HG02840 (cell line): Measurements from ENCODE around the gene CPSF3.

Experiments
- ATAC-seq: cut with Tn5 transposase; IDR thresholded peaks from one replicate; pipeline ENCODE4 v1.9.1; 2021; ENCODE audit warnings: mild to moderate bottlenecking, moderate library complexity, moderate number of reproducible peaks; ENCODE audit not compliant: unreplicated experiment, low FRiP score

Gene CPSF3

GRCh38 chr2:9416267-9416961 is 7.0 kb upstream of the CPSF3 start:
- no peak for ATAC-seq

GRCh38 chr2:9416962-9417316 is 6.5 kb upstream of the CPSF3 start:
- no peak for ATAC-seq

- no peak for ATAC-seq
Measured at GRCh38 chr2:9417725-9418124, 5.7 kb upstream of the CPSF3 start.

- no peak for ATAC-seq
Measured at GRCh38 chr2:9418746-9419145, 4.7 kb upstream of the CPSF3 start.

- no peak for ATAC-seq
Measured at GRCh38 chr2:9419541-9419940, 3.9 kb upstream of the CPSF3 start.

- ATAC-seq, result no peak
Measured at GRCh38 chr2:9420495-9420894, 3.0 kb upstream of the CPSF3 start.

GRCh38 chr2:9422321-9423099 is 944 bp upstream of the CPSF3 start:
- peak; percentile 32 for ATAC-seq

GRCh38 chr2:9423922-9424272 is 443 bp downstream of the CPSF3 start:
- ATAC-seq, result peak; percentile 4

GRCh38 chr2:9424447-9425164 is 1.2 kb downstream of the CPSF3 start:
- ATAC-seq, result no peak

GRCh38 chr2:9428965-9429577 is 5.6 kb downstream of the CPSF3 start:
- ATAC-seq, result no peak

- no peak for ATAC-seq
Measured at GRCh38 chr2:9430316-9431293, 7.2 kb downstream of the CPSF3 start.

- no peak for ATAC-seq
Measured at GRCh38 chr2:9434489-9434888, 11.0 kb downstream of the CPSF3 start.

GRCh38 chr2:9439536-9439935 is 16.1 kb downstream of the CPSF3 start:
- ATAC-seq, result no peak

GRCh38 chr2:9440058-9440727 is 16.7 kb downstream of the CPSF3 start:
- no peak for ATAC-seq

GRCh38 chr2:9441556-9441955 is 18.1 kb downstream of the CPSF3 start:
- ATAC-seq, result no peak

GRCh38 chr2:9443526-9443925 is 20.1 kb downstream of the CPSF3 start:
- no peak for ATAC-seq

GRCh38 chr2:9445089-9445488 is 21.6 kb downstream of the CPSF3 start:
- ATAC-seq, result no peak

GRCh38 chr2:9451231-9451630 is 27.8 kb downstream of the CPSF3 start:
- ATAC-seq, result no peak

- ATAC-seq, result no peak
Measured at GRCh38 chr2:9460441-9461017, 37.1 kb downstream of the CPSF3 start.
